NT2/D1 (cell line): ENCODE data around the gene NSRP1.
"Not testable (repeated sequence)": the region's sequence is repeated elsewhere in the genome, so short reads cannot be mapped to it uniquely, and the experiment has no call there.

Source experiments
- DNase-seq: peaks from one replicate; pipeline ENCODE4 v3.0.0-alpha.2; 2011; ENCODE audit warnings: low read depth, low spot score
- H3K27me3 ChIP-seq: 2 replicates; pipeline ENCODE4 v1.6.0; 2011; ENCODE audit warnings: mild to moderate bottlenecking; ENCODE audit not compliant: insufficient read length, insufficient read depth
- H3K36me3 ChIP-seq: 2 replicates; pipeline ENCODE4 v1.6.1; 2011; ENCODE audit warnings: mild to moderate bottlenecking, low read length, mixed read lengths; ENCODE audit not compliant: insufficient read depth, insufficient read length
- H3K4me1 ChIP-seq: 2 replicates; pipeline ENCODE4 v1.5.1; 2011; ENCODE audit not compliant: insufficient read depth, insufficient read length
- H3K4me3 ChIP-seq: 2 replicates; pipeline ENCODE4 v1.5.1; 2011; ENCODE audit warnings: low read depth; ENCODE audit not compliant: insufficient read length
- H3K9ac ChIP-seq: 2 replicates; pipeline ENCODE4 v1.6.0; 2011; ENCODE audit warnings: low read depth; ENCODE audit not compliant: insufficient read length
- H3K9me3 ChIP-seq: 2 replicates; pipeline ENCODE4 v1.5.1; 2011; ENCODE audit warnings: mild to moderate bottlenecking, low read length; ENCODE audit not compliant: insufficient read depth
- SUZ12 ChIP-seq: IDR thresholded peaks from 2 replicates; pipeline ENCODE4 v1.6.1; 2011; ENCODE audit not compliant: insufficient read length, insufficient read depth; ENCODE audit errors: extremely low read depth
- YY1 ChIP-seq: IDR thresholded peaks from 2 replicates; pipeline ENCODE4 v1.6.1; 2011; ENCODE audit not compliant: insufficient read length, insufficient read depth
- ZNF274 ChIP-seq: IDR thresholded peaks from 2 replicates; pipeline ENCODE4 v1.6.1; 2011; ENCODE audit warnings: mild to moderate bottlenecking, low read depth, low read length

Gene NSRP1

GRCh38 chr17:30187573-30187972, 71.0 kb downstream of the NSRP1 start:
- TF ChIP-seq ZNF274 (no peak), YY1 (no peak), SUZ12 (no peak)
- H3K27me3 ChIP-seq = no peaks in the 10 kb centered on the region
- H3K9ac ChIP-seq = no peak overlapping the region
- H3K4me1 ChIP-seq = no peaks in the 10 kb centered on the region
- no peak for DNase-seq
- H3K9me3 ChIP-seq = no peaks in the 10 kb centered on the region
- peaks cover 31% of the 10 kb centered on the region for H3K36me3 ChIP-seq
- H3K4me3 ChIP-seq = no peak overlapping the region

- no peak overlapping the region for H3K9ac ChIP-seq
- no peak for DNase-seq
- no peaks in the 10 kb centered on the region for H3K4me1 ChIP-seq
- no peak overlapping the region for H3K4me3 ChIP-seq
- H3K27me3 ChIP-seq = no peaks in the 10 kb centered on the region
- no peak for TF ChIP-seq YY1
- no peak for TF ChIP-seq SUZ12
- TF ChIP-seq ZNF274 = no peak
- peaks cover 28% of the 10 kb centered on the region for H3K36me3 ChIP-seq
- H3K9me3 ChIP-seq = no peaks in the 10 kb centered on the region
These were observed 71.8 kb downstream of the NSRP1 start for GRCh38 chr17:30188211-30188939.

GRCh38 chr17:30191072-30191471, 74.5 kb downstream of the NSRP1 start:
- no peak overlapping the region for H3K9ac ChIP-seq
- H3K9me3 ChIP-seq = no peaks in the 10 kb centered on the region
- H3K36me3 ChIP-seq = peaks cover 4% of the 10 kb centered on the region
- H3K4me3 ChIP-seq = no peak overlapping the region
- H3K4me1 ChIP-seq = no peaks in the 10 kb centered on the region
- DNase-seq = no peak
- no peaks in the 10 kb centered on the region for H3K27me3 ChIP-seq
- TF ChIP-seq SUZ12 (no peak), ZNF274 (no peak), YY1 (no peak)

GRCh38 chr17:30196504-30196903, 79.9 kb downstream of the NSRP1 start:
- H3K9me3 ChIP-seq = no peaks in the 10 kb centered on the region
- no peak overlapping the region for H3K9ac ChIP-seq
- H3K4me1 ChIP-seq = peaks cover 2% of the 10 kb centered on the region
- H3K36me3 ChIP-seq = no peaks in the 10 kb centered on the region
- no peak overlapping the region for H3K4me3 ChIP-seq
- TF ChIP-seq SUZ12 (no peak), YY1 (no peak), ZNF274 (no peak)
- no peak for DNase-seq
- H3K27me3 ChIP-seq = no peaks in the 10 kb centered on the region

- DNase-seq = no peak
- no peak for TF ChIP-seq YY1
- no peak for TF ChIP-seq ZNF274
- no peak for TF ChIP-seq SUZ12
- H3K9me3 ChIP-seq = no peaks in the 10 kb centered on the region
These were observed 80.8 kb downstream of the NSRP1 start for GRCh38 chr17:30197416-30197815.

GRCh38 chr17:30199600-30199999, 83.0 kb downstream of the NSRP1 start:
- no peak for DNase-seq
- TF ChIP-seq ZNF274 = no peak
- TF ChIP-seq YY1 = no peak
- TF ChIP-seq SUZ12 = no peak
- Histone ChIP-seq H3K9ac (no peak overlapping the region), H3K36me3 (no peaks in the 10 kb centered on the region), H3K4me3 (no peak overlapping the region), H3K4me1 (peaks cover 2% of the 10 kb centered on the region), H3K9me3 (no peaks in the 10 kb centered on the region), H3K27me3 (no peaks in the 10 kb centered on the region)

More at GRCh38 chr17:30197416-30197815, 80.8 kb downstream of the NSRP1 start:
- Histone ChIP-seq H3K4me1 (peaks cover 2% of the 10 kb centered on the region), H3K27me3 (no peaks in the 10 kb centered on the region), H3K36me3 (no peaks in the 10 kb centered on the region), H3K9ac (no peak overlapping the region), H3K4me3 (no peak overlapping the region)

- H3K27me3 ChIP-seq = no peaks in the 10 kb centered on the region
- no peak overlapping the region for H3K9ac ChIP-seq
- H3K9me3 ChIP-seq = no peaks in the 10 kb centered on the region
- H3K4me1 ChIP-seq = peaks cover 2% of the 10 kb centered on the region
- DNase-seq = no peak
- no peaks in the 10 kb centered on the region for H3K36me3 ChIP-seq
- no peak for TF ChIP-seq YY1
- TF ChIP-seq SUZ12 = no peak
- no peak for TF ChIP-seq ZNF274
- no peak overlapping the region for H3K4me3 ChIP-seq
These were observed 83.5 kb downstream of the NSRP1 start for GRCh38 chr17:30200106-30200505.

GRCh38 chr17:30200656-30201055, 84.0 kb downstream of the NSRP1 start:
- not testable (repeated sequence) for DNase-seq, H3K9me3 ChIP-seq, H3K27me3 ChIP-seq, H3K36me3 ChIP-seq, H3K9ac ChIP-seq, H3K4me3 ChIP-seq, H3K4me1 ChIP-seq
